HCT116 (cell line): ENCODE data around the gene TANC1. TPM values are rescaled to one million over a fixed set of nuclear protein-coding genes. Genes with fewer than 3 reads are reported as not detected.

ENCODE experiments used
- ATAC-seq: fragments of 200-7000 bp; cut with Tn5 transposase; 2 replicates; pipeline ENCODE4 v1.9.1; 2020; ENCODE audit warnings: mild to moderate bottlenecking, moderate library complexity
- BruUV-seq: library from RNA; stranded (reverse); fragments of 400-500 nt; replicated peaks from 2 replicates; lab custom pipeline; 2021; lab: Mats Ljungman, UMichigan
- CTCF ChIA-PET: fragments of 300-600 bp; sonication (Branson Sonifier 250); formaldehyde crosslinking; loops from one replicate; lab custom pipeline; 2021; ENCODE audit warnings: antibody characterized with exemption; lab: Charles Lee
- POLR2A ChIA-PET: fragments of 300-600, 350-600 bp; sonication (Branson Sonifier 250); formaldehyde crosslinking; loops from one replicate; lab custom pipeline; 2021; ENCODE audit warnings: antibody characterized with exemption; lab: Charles Lee
- RAD21 ChIA-PET, 2 experiments: fragments of 300-600 bp; sonication (Branson Sonifier 250); formaldehyde crosslinking; loops; one replicate each; lab custom pipeline; 2023; ENCODE audit warnings: low total read pairs in 2 of 2; ENCODE audit not compliant: uncharacterized antibody in 2 of 2, unreplicated experiment in 2 of 2, low non-redundant PET in 1 of 2; lab: Charles Lee
- DNase-seq: peaks from one replicate; pipeline ENCODE4 v3.0.0-alpha.2; 2010; ENCODE audit warnings: low read depth, low spot score
- H2AFZ ChIP-seq: fragments of 200-600 bp; shearing (Covaris generic), sonication (generic); 2 replicates; pipeline ENCODE4 v1.6.1; 2017; ENCODE audit warnings: low read depth, mixed run types, mixed read lengths, antibody characterized with exemption, low read length; ENCODE audit not compliant: poor library complexity, severe bottlenecking
- H3K27ac ChIP-seq: 2 replicates; pipeline ENCODE4 v1.5.1; 2012; ENCODE audit warnings: low read depth, low read length
- H3K27me3 ChIP-seq: fragments of 200-600 bp; sonication (generic); 2 replicates; pipeline ENCODE4 v1.6.1; 2016; ENCODE audit warnings: mixed run types, low read length, mixed read lengths; ENCODE audit not compliant: insufficient read depth
- H3K36me3 ChIP-seq, 2 experiments: fragments of 200-500 bp in 1 of 2; fragments of 200-600 bp in 1 of 2; sonication (Bioruptor generic) in 1 of 2; sonication (generic) in 1 of 2; 2 replicates each; pipeline versions ENCODE4 v1.5.1 to v1.6.1; 2014 to 2016; ENCODE audit warnings: low read length in 2 of 2, inconsistent platforms in 1 of 2, mixed read lengths in 1 of 2, mixed run types in 1 of 2; ENCODE audit not compliant: insufficient read depth in 2 of 2, control insufficient read depth in 1 of 2
- H3K4me1 ChIP-seq, 2 experiments: fragments of 200-600 bp in 1 of 2; sonication (generic) in 1 of 2; 2 replicates each; pipeline versions ENCODE4 v1.5.1 to v1.6.1; 2012 to 2017; ENCODE audit warnings: low read length in 2 of 2, inconsistent platforms in 1 of 2, mild to moderate bottlenecking in 1 of 2, mixed read lengths in 1 of 2, mixed run types in 1 of 2, moderate library complexity in 1 of 2; ENCODE audit not compliant: insufficient read depth in 2 of 2, control insufficient read depth in 1 of 2
- H3K4me2 ChIP-seq: fragments of 200-600 bp; sonication (generic); 2 replicates; pipeline ENCODE4 v1.6.1; 2017; ENCODE audit warnings: mixed run types, low read length, mixed read lengths
- H3K4me3 ChIP-seq, 2 experiments: fragments of 200-600 bp in 1 of 2; sonication (generic) in 1 of 2; replicated peaks in 1 of 2; 2 replicates each; pipeline ENCODE4 v1.5.1; 2011 to 2016; ENCODE audit warnings: low read length in 2 of 2, control low read depth in 1 of 2, low read depth in 1 of 2, mild to moderate bottlenecking in 1 of 2, mixed read lengths in 1 of 2, mixed run types in 1 of 2
- H3K79me2 ChIP-seq: fragments of 200-600 bp; sonication (generic); 2 replicates; pipeline ENCODE4 v1.6.1; 2017; ENCODE audit warnings: mild to moderate bottlenecking, mixed run types, low read length, moderate library complexity, mixed read lengths; ENCODE audit not compliant: insufficient read depth
- H3K9ac ChIP-seq: fragments of 200-600 bp; sonication (generic); 2 replicates; pipeline ENCODE4 v1.6.1; 2016; ENCODE audit warnings: low read length, mixed read lengths
- H3K9me2 ChIP-seq: fragments of 200-600 bp; sonication (generic), shearing (Covaris generic); 2 replicates; pipeline ENCODE4 v1.6.1; 2017; ENCODE audit warnings: mixed run types, mild to moderate bottlenecking, moderate library complexity; ENCODE audit not compliant: insufficient read depth
- H3K9me3 ChIP-seq, 2 experiments: fragments of 200-500 bp in 1 of 2; fragments of 200-600 bp in 1 of 2; sonication (Bioruptor generic) in 1 of 2; sonication (generic) in 1 of 2; 2 replicates each; pipeline ENCODE4 v1.6.1; 2014 to 2017; ENCODE audit warnings: low read length in 2 of 2, mixed read lengths in 2 of 2, inconsistent platforms in 1 of 2, low read depth in 1 of 2, mild to moderate bottlenecking in 1 of 2, mixed run types in 1 of 2, moderate library complexity in 1 of 2; ENCODE audit not compliant: control insufficient read depth in 1 of 2, insufficient read depth in 1 of 2
- H4K20me1 ChIP-seq: fragments of 200-600 bp; sonication (generic), shearing (Covaris generic); 2 replicates; pipeline ENCODE4 v1.6.1; 2017; ENCODE audit warnings: mixed run types, mild to moderate bottlenecking, moderate library complexity; ENCODE audit not compliant: insufficient read depth
- EGR1 ChIP-seq: IDR thresholded peaks from 2 replicates; pipeline ENCODE4 v1.6.1; 2012; ENCODE audit warnings: low read depth
- ELF1 ChIP-seq: IDR thresholded peaks from 2 replicates; pipeline ENCODE4 v1.6.1; 2012; ENCODE audit warnings: low read depth, borderline replicate concordance
- EZH2 ChIP-seq: fragments of 200-600 bp; sonication (generic); IDR thresholded peaks from 2 replicates; pipeline ENCODE4 v1.6.1; 2017; ENCODE audit warnings: antibody characterized with exemption, mixed run types
- FOSL1 ChIP-seq: IDR thresholded peaks from 2 replicates; pipeline ENCODE4 v1.6.1; 2012; ENCODE audit warnings: low read depth
- POLR2A ChIP-seq: IDR thresholded peaks from 2 replicates; pipeline ENCODE4 v1.7.0; 2011; ENCODE audit warnings: borderline replicate concordance; ENCODE audit not compliant: insufficient read depth, insufficient read length; ENCODE audit errors: extremely low read depth
- POLR2AphosphoS5 ChIP-seq: IDR thresholded peaks from 2 replicates; pipeline ENCODE4 v1.6.1; 2011; ENCODE audit warnings: mild to moderate bottlenecking, low read depth, low read length, moderate library complexity
- RAD21 ChIP-seq: IDR thresholded peaks from 2 replicates; pipeline ENCODE4 v1.6.1; 2012; ENCODE audit warnings: low read depth, mild to moderate bottlenecking
- TCF7L2 ChIP-seq: IDR thresholded peaks from 2 replicates; pipeline ENCODE4 v1.7.0; 2011; ENCODE audit warnings: borderline replicate concordance, inconsistent platforms; ENCODE audit not compliant: insufficient read depth, insufficient read length; ENCODE audit errors: extremely low read depth
- ZBTB33 ChIP-seq: IDR thresholded peaks from 2 replicates; pipeline ENCODE4 v1.6.1; 2011; ENCODE audit warnings: mild to moderate bottlenecking, low read length, moderate library complexity; ENCODE audit not compliant: insufficient replicate concordance; ENCODE audit errors: extremely low read depth
- intact Hi-C: fragments of 100-400 bp; cut with micrococcal nuclease; formaldehyde crosslinking; loops from 2 replicates; pipeline ENCODE4 v1.10.0; 2022
- total RNA-seq: library from RNA; stranded (reverse); gene quantifications from one replicate; pipeline ENCODE4 v1.2.1, GENCODE V29; 2021; ENCODE audit not compliant: unreplicated experiment
- TF ChIP-seq, protein P1 (sequence below): IDR thresholded peaks from 2 replicates; pipeline ENCODE4 v1.6.1; 2012

Gene TANC1
- total RNA-seq, 1 experiment from 2014 or later, result 15.1 TPM

- no peak for TF ChIP-seq ZBTB33
- no peak for TF ChIP-seq EGR1
- TF ChIP-seq ELF1, result no peak
- no peak for TF ChIP-seq POLR2AphosphoS5
Observed at GRCh38 chr2:158969162-158969714, 798 bp downstream of the TANC1 start (continued).

DNA sequence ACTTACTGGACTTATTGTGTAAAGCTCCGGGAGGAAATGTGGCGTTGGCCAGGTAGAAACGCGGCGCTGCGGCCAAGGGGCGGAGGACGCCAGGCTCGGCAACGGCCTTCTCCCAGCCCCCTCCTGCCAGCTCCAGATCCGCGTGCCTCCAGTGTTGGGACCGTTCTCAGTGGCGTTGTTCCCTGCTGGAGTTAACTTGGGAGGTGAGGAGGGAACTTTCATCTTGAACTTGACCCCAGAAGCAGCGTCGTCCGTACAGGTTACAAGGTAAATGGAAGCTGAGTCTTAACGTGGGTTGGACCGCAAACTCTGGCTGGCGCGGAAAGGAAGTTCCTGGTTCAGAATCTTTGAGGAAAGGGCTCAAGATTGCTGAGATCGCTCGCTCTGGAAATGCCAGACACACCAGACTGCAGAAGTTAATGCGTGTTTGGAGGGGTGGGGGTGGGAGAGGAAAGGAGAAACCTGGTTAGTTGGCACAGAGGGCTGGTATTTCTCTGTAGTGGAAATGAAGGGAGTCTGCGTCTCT lies 1.3 kb downstream of the TANC1 start:
- Histone ChIP-seq H3K79me2 (peaks cover 52% of the 10 kb centered on the region), H3K4me3 (peak overlapping the region; percentile 77 to 88), H3K4me1 (peaks cover 9 to 38% of the 10 kb centered on the region in 2 experiments; a peak in 3 of 4 replicates), H3K27me3 (no peaks in the 10 kb centered on the region), H3K36me3 (no peaks in the 10 kb centered on the region), H3K9ac (peak overlapping the region; percentile 71), H3K27ac (peak overlapping the region; percentile 67), H2AFZ (peak overlapping the region; percentile 62), H3K9me3 (no peaks in the 10 kb centered on the region), H3K9me2 (no peaks in the 10 kb centered on the region), H4K20me1 (no peaks in the 10 kb centered on the region), H3K4me2 (peak overlapping the region; percentile 94)
- ATAC-seq, result peak; percentile 25
- ChIA-PET POLR2A (interaction anchor here (0.6 kb wide), 1 partner anchor 16 kb away, joined by 3 read pairs; no protein-coding TSS in a partner anchor), CTCF (interaction anchor here (0.8 kb wide), 1 partner anchor 12 kb away, joined by 4 read pairs; no protein-coding TSS in a partner anchor), RAD21 (interaction anchor here in 1 of 2 experiments (0.6 to 0.7 kb wide), 2 partner anchors 19 to 149 kb away, joined by 3 to 4 read pairs; no protein-coding TSS in a partner anchor)
- TF ChIP-seq TCF7L2 (no peak), RAD21 (no peak), ELF1 (no peak), POLR2A (no peak), EGR1 (no peak), EZH2 (no peak), FOSL1 (no peak)
- TF ChIP-seq, protein P1, sequence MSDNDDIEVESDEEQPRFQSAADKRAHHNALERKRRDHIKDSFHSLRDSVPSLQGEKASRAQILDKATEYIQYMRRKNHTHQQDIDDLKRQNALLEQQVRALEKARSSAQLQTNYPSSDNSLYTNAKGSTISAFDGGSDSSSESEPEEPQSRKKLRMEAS, result peak; percentile 49; the same call in 1 of the 2 replicates
- intact Hi-C loops, result no loop called here
- no peak for DNase-seq
- TSS peak; percentile 36 for BruUV-seq
